ENCODE measurements around the gene CHST11. TPM values are rescaled to one million over a fixed set of nuclear protein-coding genes. Genes with fewer than 3 reads are reported as not detected.
A peak's percentile ranks its signal among the peaks of the same experiment; 100 is the strongest.

CHST11 gene
- total and polyA plus RNA-seq, 10 of the 15 experiments (the other 5 are each of a cell fraction or from before 2014, with no cell fraction given), result 1.9 to 38.1 (median 17.2) TPM

DNA sequence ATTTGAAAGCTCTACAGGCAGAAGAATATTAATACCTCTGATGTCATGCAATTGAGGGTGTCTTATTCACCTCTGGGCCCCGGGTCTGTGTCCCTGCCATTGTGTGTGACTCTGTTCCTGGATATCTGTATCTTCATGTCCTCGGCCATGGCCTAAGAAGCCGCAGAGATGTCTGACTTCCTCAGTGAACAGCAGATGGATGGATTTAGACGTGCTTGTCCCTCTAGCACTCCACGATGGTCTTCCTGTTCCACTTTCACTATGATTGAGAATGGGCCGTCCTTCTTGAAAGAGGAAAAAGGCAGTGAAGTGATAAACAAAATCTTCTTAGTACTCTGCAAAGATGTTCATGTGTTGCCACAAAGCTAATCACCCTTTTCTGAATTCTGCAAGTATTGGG, 283.9 kb downstream of the CHST11 start (continued):
- peak; percentile 75 for TF ChIP-seq EED (IDR thresholded peaks at IDR 0.05; ENCODE audit: low read depth)
- 0 out of 2 replicates have a peak, but pooled peaks have one; percentile 67 for TF ChIP-seq IRF4 (IDR thresholded peaks at IDR 0.05; ENCODE audit: low read depth, low read length)
- TF ChIP-seq, protein P1, sequence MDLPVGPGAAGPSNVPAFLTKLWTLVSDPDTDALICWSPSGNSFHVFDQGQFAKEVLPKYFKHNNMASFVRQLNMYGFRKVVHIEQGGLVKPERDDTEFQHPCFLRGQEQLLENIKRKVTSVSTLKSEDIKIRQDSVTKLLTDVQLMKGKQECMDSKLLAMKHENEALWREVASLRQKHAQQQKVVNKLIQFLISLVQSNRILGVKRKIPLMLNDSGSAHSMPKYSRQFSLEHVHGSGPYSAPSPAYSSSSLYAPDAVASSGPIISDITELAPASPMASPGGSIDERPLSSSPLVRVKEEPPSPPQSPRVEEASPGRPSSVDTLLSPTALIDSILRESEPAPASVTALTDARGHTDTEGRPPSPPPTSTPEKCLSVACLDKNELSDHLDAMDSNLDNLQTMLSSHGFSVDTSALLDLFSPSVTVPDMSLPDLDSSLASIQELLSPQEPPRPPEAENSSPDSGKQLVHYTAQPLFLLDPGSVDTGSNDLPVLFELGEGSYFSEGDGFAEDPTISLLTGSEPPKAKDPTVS (IDR thresholded peaks at IDR 0.05; ENCODE audit: low read depth, low read length), result no peak
- TF ChIP-seq JUNB (IDR thresholded peaks at IDR 0.05), result peak; percentile 96
- TF ChIP-seq, protein P2, sequence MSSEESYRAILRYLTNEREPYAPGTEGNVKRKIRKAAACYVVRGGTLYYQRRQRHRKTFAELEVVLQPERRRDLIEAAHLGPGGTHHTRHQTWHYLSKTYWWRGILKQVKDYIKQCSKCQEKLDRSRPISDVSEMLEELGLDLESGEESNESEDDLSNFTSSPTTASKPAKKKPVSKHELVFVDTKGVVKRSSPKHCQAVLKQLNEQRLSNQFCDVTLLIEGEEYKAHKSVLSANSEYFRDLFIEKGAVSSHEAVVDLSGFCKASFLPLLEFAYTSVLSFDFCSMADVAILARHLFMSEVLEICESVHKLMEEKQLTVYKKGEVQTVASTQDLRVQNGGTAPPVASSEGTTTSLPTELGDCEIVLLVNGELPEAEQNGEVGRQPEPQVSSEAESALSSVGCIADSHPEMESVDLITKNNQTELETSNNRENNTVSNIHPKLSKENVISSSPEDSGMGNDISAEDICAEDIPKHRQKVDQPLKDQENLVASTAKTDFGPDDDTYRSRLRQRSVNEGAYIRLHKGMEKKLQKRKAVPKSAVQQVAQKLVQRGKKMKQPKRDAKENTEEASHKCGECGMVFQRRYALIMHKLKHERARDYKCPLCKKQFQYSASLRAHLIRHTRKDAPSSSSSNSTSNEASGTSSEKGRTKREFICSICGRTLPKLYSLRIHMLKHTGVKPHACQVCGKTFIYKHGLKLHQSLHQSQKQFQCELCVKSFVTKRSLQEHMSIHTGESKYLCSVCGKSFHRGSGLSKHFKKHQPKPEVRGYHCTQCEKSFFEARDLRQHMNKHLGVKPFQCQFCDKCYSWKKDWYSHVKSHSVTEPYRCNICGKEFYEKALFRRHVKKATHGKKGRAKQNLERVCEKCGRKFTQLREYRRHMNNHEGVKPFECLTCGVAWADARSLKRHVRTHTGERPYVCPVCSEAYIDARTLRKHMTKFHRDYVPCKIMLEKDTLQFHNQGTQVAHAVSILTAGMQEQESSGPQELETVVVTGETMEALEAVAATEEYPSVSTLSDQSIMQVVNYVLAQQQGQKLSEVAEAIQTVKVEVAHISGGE (CRISPR knock-in tag; IDR thresholded peaks at IDR 0.05), result no peak
- no peak for TF ChIP-seq RAD51 (IDR thresholded peaks at IDR 0.05)
- TF ChIP-seq, protein P3, sequence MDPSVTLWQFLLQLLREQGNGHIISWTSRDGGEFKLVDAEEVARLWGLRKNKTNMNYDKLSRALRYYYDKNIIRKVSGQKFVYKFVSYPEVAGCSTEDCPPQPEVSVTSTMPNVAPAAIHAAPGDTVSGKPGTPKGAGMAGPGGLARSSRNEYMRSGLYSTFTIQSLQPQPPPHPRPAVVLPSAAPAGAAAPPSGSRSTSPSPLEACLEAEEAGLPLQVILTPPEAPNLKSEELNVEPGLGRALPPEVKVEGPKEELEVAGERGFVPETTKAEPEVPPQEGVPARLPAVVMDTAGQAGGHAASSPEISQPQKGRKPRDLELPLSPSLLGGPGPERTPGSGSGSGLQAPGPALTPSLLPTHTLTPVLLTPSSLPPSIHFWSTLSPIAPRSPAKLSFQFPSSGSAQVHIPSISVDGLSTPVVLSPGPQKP (IDR thresholded peaks at IDR 0.05; ENCODE audit: low read depth, low read length), result no peak
- TF ChIP-seq SP1 (IDR thresholded peaks at IDR 0.05; ENCODE audit: low read depth, low read length), result no peak
- TF ChIP-seq ASH2L (IDR thresholded peaks at IDR 0.05; ENCODE audit: borderline replicate concordance, low read depth), result no peak
- TF ChIP-seq, protein P4, sequence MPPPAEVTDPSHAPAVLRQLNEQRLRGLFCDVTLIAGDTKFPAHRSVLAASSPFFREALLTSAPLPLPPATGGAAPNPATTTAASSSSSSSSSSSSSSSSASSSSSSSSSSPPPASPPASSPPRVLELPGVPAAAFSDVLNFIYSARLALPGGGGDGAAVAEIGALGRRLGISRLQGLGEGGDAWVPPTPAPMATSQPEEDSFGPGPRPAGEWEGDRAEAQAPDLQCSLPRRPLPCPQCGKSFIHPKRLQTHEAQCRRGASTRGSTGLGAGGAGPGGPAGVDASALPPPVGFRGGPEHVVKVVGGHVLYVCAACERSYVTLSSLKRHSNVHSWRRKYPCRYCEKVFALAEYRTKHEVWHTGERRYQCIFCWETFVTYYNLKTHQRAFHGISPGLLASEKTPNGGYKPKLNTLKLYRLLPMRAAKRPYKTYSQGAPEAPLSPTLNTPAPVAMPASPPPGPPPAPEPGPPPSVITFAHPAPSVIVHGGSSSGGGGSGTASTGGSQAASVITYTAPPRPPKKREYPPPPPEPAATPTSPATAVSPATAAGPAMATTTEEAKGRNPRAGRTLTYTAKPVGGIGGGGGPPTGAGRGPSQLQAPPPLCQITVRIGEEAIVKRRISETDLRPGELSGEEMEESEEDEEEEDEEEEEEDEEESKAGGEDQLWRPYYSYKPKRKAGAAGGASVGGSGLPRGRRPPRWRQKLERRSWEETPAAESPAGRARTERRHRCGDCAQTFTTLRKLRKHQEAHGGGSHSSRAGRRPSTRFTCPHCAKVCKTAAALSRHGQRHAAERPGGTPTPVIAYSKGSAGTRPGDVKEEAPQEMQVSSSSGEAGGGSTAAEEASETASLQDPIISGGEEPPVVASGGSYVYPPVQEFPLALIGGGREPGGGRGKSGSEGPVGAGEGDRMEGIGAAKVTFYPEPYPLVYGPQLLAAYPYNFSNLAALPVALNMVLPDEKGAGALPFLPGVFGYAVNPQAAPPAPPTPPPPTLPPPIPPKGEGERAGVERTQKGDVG (CRISPR knock-in tag; IDR thresholded peaks at IDR 0.05), result no peak
- TF ChIP-seq SRF (IDR thresholded peaks at IDR 0.05; ENCODE audit: low read depth in 2 of 2, low read length in 2 of 2), result 0 out of 4 replicates have a peak, but pooled peaks of 1 of the 2 experiments have one; percentile 32
- TF ChIP-seq YY1 (IDR thresholded peaks at IDR 0.05; ENCODE audit: low read depth, low read length), result peak; percentile 63
- TF ChIP-seq, protein P5, sequence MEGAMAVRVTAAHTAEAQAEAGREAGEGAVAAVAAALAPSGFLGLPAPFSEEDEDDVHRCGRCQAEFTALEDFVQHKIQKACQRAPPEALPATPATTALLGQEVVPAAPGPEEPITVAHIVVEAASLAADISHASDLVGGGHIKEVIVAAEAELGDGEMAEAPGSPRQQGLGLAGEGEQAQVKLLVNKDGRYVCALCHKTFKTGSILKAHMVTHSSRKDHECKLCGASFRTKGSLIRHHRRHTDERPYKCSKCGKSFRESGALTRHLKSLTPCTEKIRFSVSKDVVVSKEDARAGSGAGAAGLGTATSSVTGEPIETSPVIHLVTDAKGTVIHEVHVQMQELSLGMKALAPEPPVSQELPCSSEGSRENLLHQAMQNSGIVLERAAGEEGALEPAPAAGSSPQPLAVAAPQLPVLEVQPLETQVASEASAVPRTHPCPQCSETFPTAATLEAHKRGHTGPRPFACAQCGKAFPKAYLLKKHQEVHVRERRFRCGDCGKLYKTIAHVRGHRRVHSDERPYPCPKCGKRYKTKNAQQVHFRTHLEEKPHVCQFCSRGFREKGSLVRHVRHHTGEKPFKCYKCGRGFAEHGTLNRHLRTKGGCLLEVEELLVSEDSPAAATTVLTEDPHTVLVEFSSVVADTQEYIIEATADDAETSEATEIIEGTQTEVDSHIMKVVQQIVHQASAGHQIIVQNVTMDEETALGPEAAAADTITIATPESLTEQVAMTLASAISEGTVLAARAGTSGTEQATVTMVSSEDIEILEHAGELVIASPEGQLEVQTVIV (IDR thresholded peaks at IDR 0.05; ENCODE audit: borderline replicate concordance, partially characterized antibody), result no peak
- TF ChIP-seq POLR2AphosphoS5 (IDR thresholded peaks at IDR 0.05; ENCODE audit: low read length), result peak; percentile 54
- no peak for TF ChIP-seq ZBED1 (IDR thresholded peaks at IDR 0.05; ENCODE audit: borderline replicate concordance)
- 0 out of 2 replicates have a peak, but pooled peaks have one; percentile 24 for TF ChIP-seq CREB1 (IDR thresholded peaks at IDR 0.05; ENCODE audit: low read depth)
- TF ChIP-seq FOS (IDR thresholded peaks at IDR 0.05; ENCODE audit: borderline replicate concordance, extremely low read depth, insufficient read length), result no peak
- TF ChIP-seq TBL1XR1 (IDR thresholded peaks at IDR 0.05; ENCODE audit: low read depth, low read length), result no peak
- TF ChIP-seq ZNF384 (IDR thresholded peaks at IDR 0.05; ENCODE audit: borderline replicate concordance, low read depth, low read length), result no peak
- peak; percentile 51; the same call in 1 of the 2 replicates for TF ChIP-seq GABPA (IDR thresholded peaks at IDR 0.05; ENCODE audit: low read depth)
